NCI-H2196 (cell line): ENCODE data around the gene ATP8B1.

Experiments used
- DNase-seq: peaks from one replicate; lab custom pipeline; 2025; ENCODE audit not compliant: unreplicated experiment; lab: John Stamatoyannopoulos, UW

Gene ATP8B1

DNA sequence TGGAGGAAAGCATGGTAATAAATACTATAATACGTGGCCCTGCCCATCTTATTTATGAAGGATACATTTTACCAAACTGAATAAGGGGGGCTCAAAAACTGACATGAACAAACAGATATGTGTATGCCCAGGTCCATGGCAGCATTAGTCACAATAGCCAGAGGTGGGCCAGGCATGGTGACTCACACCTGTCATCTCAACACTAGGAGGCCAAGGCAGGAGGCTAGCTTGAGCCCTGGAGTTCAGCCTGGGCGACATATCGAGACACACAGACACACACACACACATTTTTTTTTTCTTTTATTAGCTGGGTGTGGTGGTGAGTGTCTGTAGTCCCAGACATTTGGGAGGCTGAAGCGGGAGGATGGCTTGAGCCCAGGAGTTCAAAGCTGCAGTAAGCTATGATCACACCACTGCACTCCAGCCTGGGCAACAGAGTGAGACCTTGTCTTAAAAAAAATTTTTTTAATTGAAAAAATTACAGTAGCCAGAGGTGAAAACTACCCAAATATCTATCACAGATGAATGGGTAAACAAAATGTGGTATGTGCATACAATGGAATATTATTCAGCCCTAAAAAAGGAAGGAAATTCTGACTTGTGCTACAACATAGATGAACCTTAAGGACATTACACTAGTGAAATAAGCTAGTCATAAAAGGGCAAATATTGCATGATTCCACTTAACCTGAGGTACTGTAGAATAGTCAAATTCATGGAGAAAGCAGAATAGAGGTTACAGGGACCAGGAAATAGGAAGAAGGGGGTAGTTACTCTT lies 8.0 kb downstream of the ATP8B1 start:
- no peak for DNase-seq

DNA sequence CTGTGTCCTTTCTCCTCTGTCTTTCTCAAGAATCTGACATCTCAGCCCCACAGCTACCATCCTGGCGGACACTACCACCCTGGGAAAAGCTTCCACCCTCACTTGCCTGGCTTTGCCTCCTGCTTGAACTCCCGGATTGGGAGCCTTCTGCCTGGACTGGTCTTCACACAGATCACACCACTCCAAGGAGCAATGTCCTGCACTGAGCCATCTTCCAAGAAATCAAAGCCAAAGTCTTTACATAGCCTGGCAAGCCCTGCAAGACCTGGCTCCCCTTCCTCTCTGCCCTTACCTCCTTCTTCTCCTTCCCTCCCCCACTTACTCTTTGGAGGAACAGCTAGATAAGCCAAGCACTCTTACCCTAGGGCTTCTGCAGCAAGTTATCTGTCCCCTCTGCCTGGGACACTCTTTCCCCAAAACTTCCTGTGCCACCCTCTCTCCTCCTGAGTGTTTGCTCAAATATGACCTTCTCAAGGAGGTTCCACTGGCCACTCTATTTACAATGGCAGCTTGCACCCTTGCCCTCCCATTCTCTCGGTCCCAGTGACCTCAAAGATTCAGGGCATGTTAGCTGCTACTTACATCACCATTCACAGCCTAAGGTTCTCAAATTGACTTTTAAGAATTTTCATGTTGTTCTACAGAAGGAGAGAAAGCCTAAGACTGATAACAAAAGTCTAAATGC lies 9.7 kb downstream of the ATP8B1 start:
- DNase-seq, result no peak

DNA sequence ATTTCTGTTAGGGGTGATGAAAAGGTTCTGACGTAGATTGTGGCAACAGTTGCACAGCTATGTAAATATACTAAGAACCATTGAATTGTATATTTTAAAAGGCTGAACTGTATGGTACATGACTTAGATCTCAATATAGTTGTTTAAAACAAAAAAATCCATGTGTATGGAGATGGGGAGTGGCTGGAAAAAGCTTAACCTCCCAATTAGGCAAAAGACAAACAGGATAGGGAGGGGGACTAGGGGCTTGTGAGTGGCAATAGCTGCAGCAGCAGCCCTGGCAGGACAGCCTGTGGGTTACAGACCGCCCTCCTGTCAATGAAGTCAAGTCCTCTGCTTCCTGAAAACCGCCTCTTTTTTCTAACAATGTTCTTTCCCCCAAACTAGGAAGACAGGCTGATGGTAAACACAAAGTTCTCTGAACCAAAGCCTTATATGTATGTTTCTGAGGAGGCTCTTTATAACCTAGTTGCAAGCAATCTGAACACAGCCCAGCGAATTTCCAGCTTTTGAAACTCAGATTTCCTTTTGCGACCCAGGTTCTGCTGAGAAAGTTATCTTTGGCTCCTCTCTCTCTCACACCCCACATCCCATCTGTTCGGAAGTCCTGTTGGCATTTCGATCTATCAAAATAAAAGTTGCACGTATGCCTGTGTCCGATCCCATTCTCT lies 10.3 kb downstream of the ATP8B1 start:
- no peak for DNase-seq

DNA sequence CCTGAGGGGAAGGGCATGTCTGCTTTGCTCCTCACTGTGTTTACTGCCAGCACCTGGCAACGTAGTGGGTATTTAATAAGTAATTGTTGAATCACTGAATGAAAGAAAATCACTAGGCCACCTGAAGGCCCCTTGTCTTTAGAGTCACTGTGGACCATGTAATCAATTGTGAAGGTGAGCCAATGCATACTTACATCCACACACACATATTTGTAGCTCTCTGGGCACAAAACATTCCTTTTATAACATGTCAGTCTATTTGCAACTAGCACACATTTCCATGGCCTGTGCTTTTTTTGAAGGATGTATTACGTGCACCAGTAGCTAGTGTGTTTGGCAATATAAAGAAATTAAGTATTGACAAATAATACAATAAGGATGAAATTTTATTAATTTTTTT lies 11.2 kb downstream of the ATP8B1 start:
- no peak for DNase-seq

DNA sequence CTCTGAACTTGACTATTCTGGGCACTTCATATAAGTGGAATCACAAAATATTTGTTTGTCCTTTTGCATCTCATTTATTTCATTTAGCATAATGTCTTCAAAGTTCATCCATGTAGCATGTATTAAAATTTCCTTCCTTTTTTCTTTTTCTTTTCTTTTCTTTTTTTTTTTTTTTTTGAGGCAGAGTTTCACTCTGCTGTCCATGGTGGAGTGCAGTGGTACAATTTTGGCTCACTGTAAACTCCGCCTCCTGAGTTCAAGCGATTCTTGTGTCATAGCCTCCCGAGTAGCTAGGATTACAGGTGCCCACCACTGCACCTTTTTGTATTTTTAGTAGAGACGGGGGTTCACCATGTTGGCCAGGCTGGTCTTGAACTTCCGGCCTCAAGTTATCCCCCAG lies 11.9 kb downstream of the ATP8B1 start:
- no peak for DNase-seq

DNA sequence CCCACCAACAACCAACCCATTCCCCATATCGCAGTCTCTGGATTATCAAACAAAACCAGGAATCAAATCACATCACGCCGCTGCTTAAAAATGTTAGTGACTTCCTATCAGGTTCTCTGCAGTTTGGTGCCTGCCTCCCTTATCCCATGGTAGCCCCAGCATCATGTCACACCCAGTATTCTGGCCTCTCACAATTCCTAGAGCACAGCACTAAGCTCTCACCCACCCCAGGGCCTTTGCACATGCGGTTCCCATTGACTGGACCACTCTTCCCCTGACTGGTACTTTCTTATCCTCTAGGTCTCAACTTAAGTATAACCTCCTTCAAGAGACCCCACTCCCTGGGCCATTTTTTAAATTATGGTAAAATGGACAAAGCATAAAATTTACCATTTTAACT lies 12.8 kb downstream of the ATP8B1 start:
- DNase-seq, result no peak

DNA sequence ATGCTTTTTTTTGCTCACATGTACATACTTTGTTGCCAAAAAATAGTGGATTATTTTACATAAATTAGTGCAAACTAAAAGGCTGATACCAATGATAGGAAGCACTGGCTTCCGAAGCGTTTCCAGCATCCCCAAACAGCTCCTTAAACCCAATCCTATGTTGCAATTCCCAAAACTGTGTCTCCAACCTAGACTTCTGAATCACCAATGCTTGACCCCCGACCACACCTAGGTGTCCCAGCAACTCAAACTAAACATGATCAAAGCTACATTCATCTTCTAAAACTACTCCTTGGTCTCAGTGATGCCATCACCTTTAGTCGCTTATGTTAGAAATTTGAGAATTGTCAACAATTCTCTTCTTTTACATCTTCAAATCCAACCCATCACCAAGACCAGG lies 13.4 kb downstream of the ATP8B1 start:
- no peak for DNase-seq

DNA sequence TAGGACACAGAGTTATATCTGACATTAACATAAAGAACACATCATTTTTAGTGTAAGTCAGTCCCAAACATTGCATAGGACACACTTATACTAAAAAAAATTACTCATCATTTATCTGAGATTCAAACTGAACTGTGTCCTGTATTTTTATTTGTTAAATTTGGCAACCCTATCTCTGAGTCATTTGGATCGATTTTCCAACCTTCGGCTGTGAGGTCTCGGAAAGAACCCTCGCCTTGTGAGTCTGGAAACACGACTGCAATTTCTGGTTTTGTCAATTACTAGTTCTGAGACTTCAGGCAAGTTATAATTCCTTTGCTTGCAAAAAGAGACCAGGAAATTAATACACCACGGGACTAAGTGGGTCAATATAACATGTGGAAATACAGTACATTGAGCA lies 14.0 kb downstream of the ATP8B1 start:
- DNase-seq, result peak; percentile 24

DNA sequence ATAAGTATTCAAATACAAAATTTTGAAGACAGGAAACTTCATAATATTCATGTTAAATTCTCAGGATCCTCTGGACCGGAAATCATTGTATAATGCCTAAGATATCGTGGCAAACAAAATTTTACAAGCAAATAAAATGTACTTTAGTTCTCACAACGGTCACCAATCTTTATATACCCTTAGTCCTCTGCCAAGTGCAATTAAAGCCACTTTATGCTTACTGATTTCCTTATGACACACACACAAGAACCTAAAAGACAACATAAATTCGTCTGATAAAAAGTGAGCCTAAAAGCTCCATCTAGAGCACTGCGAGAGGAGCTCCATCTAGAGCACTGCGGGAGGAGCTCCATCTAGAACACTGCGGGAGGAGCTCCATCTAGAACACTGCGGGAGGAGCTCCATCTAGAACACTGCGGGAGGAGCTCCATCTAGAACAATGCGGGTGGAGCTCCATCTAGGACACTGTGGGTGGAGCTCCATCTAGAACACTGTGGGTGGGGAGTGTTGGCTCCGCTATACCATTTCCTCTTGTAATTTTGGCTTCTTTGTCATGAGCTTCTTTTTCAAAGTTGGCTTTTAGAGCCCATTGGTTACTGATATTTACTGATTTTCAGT lies 15.9 kb downstream of the ATP8B1 start:
- DNase-seq, result no peak

DNA sequence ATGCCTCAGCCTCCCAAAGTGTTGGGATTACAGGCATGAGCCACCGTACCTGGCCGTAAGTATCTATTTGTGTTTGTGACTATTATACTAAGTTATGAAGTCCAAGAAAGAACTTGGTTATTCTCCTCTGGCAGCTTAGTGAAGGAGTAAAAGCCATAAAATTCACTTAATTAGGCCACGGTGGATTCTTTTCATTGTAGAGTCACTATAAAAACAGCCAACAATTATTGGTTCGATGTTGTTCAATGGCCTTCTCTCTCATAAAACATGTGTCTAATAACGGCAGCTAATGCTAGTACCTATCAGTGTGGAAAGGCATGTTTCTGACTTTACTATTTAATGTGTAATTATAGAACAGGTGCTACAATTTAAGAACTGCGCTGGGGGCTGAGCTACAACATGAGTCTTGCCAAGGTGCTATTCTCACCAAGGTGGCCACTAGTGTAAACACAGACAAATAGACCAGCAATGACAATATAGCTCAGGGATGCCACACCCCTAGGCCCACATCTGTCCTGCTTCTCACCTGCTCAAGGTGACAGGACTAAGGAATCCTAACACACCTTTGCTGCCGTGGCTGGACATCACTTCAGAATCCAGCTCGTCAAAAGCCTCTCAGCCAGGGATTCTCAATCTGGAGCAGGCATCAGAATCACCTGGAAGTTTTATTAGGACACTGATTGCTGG lies 17.2 kb downstream of the ATP8B1 start:
- DNase-seq, result no peak

DNA sequence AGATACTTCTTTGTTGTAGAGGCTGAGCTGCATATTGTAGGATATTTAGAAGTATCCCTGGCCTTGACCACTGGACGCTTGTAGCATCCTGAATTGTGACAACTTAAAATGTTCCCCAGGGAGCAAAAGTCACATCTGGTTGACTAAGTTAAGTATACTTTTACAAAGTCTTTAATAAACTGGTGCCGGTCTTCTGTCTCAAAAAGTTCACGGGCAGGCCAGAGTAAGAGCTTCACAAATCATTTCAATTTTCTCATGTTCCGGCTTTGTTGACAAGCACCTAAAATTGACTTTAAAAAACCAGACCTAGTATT lies 18.4 kb downstream of the ATP8B1 start:
- no peak for DNase-seq

DNA sequence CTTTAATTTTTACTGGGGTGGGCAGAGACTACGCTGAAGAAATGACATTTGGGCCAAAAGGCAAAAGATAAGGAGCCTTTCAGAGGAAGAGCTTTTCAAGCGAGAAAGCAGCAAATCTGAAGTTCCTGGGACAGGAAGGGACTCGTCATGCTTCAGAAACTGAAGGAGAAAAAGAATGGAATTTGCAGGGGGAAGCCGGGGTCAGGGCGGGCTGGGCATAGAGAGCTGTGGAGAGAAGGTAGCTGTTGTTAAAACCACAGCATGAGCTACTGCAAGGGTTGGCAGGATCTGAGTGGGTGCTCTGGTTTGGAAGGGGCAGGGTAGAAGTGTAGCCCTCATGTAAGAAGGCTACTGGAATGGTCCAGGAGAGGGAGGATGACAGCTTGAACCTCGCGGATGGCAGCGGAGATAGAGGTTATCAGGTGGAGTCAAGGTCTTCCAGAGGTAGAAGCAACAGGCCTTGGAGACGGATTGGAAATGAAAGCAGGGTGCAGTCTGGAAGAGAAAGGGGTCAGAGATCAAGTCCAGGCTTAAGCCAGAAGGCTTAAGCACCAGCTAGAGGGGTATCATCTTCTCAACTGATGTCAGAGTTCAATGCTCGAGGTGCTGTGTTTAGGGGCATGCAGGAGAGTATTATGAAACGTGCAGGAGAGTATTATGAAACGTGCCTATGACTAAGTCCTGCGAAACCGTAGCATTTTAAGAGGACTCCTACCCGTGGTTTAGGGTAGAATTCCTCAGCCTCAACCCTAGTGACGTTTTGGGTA lies 18.9 kb downstream of the ATP8B1 start:
- DNase-seq, result no peak

DNA sequence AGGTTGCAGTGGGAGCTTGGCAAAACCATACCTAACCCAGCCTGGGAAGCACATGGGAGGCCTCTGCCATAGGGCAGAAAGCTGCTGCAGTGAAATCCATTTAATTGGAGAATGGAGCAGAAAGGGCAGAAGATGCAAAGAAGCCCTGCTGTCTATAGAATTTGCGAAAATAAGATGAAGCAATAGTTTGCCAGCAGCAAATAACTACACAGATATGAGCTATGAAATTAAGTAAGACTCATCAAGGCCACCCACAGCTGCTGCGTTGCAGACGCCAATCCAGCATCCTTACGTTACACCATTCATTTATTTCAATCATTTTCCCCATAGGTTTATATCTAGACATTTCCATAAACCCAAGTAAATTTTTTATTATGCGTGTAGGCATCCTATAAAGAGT lies 21.1 kb downstream of the ATP8B1 start:
- DNase-seq, result no peak

DNA sequence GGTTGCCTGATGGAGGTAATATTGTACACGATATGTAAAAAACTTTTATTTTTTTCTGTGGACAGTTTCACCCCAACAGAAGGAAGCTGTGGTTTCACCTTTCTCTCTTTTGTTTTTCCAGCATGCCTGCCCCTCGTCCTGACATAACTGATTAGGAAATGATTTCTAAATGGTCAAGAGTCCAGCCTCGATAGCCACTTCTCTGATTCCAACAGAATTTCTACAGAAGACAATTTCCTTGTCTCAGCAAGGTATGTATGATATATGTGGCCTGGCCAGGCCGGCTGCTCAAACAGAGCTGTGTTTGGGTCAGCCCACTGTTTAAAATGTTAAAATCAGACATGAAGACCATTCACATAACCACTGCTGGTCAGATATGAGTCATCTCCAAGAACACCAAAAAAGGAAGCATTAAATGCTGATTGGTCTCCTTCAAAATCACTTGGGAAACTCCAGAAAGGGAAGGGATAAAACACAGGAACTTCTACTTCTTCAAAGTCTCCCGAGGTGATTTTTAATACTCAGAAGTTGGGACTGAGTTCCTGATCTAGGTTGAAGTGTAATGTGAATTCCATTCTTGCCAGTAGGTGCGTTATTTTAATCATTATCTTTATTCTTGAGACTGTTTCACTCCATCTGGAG lies 22.3 kb downstream of the ATP8B1 start:
- DNase-seq, result peak; percentile 38

DNA sequence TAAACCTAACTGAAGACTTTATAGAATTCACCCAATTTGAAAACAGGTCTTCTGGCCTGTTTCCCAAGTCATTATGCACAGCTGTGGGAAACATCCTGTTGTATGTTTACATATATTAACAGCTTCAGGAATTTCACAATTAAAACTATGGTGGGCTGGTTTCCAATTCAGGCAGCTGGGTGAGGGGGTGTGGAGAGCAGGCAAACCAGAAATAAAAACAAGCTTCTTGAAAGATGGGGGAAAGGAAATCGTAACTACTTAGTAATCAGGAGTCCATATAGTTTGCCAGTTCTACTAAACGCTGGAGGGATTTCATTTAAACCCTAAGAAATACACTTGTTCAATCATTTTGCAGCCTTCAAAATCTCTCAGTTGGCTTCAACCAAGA lies 22.8 kb downstream of the ATP8B1 start:
- DNase-seq, result peak; percentile 29

DNA sequence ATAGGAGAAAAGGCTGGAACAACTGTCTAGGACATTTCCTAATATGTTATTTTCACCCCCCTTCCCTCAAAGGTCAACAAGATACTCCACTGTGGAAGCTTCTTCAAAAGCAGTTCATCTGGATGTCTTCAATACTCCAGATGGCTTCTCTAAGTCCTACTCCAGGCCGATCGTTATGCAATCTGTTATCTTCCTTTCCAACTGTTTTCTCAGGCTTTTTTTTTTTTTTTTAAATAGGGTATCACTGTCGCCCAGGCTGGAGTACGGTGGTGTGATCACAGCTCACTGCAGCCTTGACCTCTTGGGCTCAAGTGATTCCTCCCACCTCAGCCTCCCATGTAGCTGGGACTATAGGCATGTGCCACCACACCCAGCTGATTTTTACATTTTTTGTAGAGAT lies 26.3 kb downstream of the ATP8B1 start:
- DNase-seq, result no peak

DNA sequence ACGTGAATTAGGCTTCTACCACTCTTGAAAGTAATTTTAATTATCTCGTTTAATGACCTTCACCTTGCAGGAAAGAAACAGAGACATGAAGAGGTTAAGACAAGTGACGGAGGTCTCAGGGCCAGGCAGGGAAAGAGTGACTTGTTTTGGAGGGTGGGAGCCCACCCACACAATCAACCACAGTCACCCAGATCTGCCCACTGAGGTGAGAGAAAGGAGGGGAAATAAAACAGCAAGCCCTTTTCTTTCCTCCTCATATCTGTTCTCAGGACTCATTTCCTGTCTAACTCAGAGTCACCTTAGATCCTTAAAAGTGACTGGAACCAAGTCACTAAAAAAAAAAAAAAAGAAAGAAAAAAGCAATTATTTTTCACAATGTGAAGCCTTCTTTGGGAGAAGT lies 26.8 kb downstream of the ATP8B1 start:
- no peak for DNase-seq

DNA sequence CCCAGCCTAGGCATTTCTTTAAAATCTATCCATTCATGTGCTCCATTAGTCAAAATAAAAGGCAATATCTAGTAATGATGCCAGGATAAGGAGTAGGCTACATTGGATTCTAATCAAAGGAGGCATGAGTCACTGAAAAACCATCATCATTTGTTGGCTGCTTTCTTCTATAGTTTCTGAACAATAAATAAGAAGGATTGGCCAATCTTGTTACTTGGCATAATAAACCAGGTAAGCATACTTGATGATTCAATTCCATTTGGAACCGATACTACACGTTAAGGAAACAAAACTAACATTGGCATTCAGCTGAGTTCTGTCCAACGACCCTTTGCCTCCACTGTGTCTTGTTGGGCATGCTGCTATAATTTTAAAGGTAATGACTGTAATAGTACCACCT lies 27.2 kb downstream of the ATP8B1 start:
- DNase-seq, result no peak

DNA sequence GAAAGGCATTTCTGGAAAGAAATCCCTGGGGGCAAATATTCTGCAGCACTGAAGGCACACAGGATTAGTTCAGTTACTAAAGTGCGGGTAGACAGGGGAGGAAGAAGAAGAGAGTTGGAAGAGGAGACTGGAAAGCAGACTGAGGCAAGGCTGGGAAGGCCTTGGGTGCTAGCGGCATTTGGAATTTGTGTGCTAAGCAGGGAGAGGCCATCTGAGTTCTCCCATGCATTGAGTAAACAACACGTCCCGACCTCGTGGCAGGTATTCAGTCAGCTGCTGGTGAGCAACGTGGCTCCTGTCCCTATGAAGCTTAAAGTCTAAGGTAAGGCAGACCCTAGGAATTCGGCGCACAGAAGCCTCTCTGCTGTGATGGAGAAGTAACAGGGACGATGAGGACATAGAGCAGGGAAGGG lies 30.7 kb downstream of the ATP8B1 start:
- DNase-seq, result no peak

DNA sequence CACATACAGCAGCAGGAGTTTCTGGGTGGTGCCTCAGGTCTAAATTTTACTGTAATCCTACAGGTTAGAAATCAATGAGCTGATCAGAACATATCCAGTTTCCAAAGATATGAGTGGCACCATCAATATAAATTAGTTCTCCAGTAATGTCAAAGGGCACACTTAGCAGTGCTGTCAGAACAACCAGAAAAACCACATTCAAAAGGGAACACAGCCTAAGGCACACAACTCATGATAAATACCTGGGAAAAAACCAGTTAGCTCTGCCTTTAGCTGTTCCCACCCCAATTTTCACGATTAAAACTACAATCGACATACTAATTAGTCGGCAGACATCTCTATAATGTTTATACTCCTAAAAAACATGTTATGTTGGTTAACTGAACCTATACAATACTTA lies 31.5 kb downstream of the ATP8B1 start:
- DNase-seq, result no peak
